Uterus (tissue), 4 donors: ENCODE measurements around the gene GGPS1. TPM values are rescaled to one million over a fixed set of nuclear protein-coding genes. Genes with fewer than 3 reads are reported as not detected.

Source experiments
- DNase-seq, 2 donors: peaks; one replicate each; pipeline ENCODE4 v3.0.0-alpha.2; 2019 to 2020
- H3K27ac ChIP-seq, 2 donors: fragments of 200-600 bp; sonication (generic); 1 replicate in 1 of 2; 2 replicates in 1 of 2; pipeline ENCODE4 v1.5.1; 2016 to 2018
- H3K27me3 ChIP-seq, 2 donors: fragments of 200-600 bp; sonication (generic); one replicate each; pipeline ENCODE4 v1.5.1; 2018 to 2019; ENCODE audit warnings: control low read depth in 1 of 2
- H3K36me3 ChIP-seq, 2 donors: fragments of 200-600 bp; sonication (generic); one replicate each; pipeline ENCODE4 v1.5.1; 2019; ENCODE audit warnings: control low read depth in 1 of 2
- H3K4me1 ChIP-seq, 2 donors: fragments of 200-600 bp; sonication (generic); one replicate each; pipeline ENCODE4 v1.5.1; 2018 to 2019; ENCODE audit warnings: control low read depth in 1 of 2
- H3K4me3 ChIP-seq, 2 donors: fragments of 200-600 bp; sonication (generic); 1 replicate in 1 of 2; 2 replicates in 1 of 2; pipeline ENCODE4 v1.5.1; 2018 to 2019; ENCODE audit warnings: mild to moderate bottlenecking in 1 of 2
- H3K9me3 ChIP-seq, 2 donors: fragments of 200-600 bp; sonication (generic); one replicate each; pipeline ENCODE4 v1.5.1; 2019; ENCODE audit warnings: control low read depth in 1 of 2
- POLR2A ChIP-seq, 2 donors: fragments of 450-650 bp; IDR thresholded peaks; one replicate each; pipeline ENCODE4 v1.6.1; 2016; ENCODE audit warnings: antibody characterized with exemption in 2 of 2, mild to moderate bottlenecking in 1 of 2, moderate library complexity in 1 of 2
- intact Hi-C: fragments of 100-400 bp; cut with DNase I; formaldehyde crosslinking; loops from one replicate; pipeline ENCODE4 v1.15.1; 2023; ENCODE audit warnings: low total_unique reads
- small RNA-seq: library from RNA; depleted of rRNA; stranded (forward); fragments of <200 nt; gene quantifications from one replicate; pipeline ENCODE3, GENCODE V24; 2016
- total RNA-seq, 4 donors: library from RNA; depleted of rRNA in 3 of 4; stranded (reverse); fragments of >200 nt in 3 of 4; gene quantifications; one replicate each; pipeline versions ENCODE4 v1.1.0 to v1.2.4, GENCODE V29; 2014 to 2023
- TF ChIP-seq, protein P1 (sequence below), 4 experiments: fragments of 200-600 bp in 2 of 4; fragments of 450-650 bp in 2 of 4; sonication (generic) in 2 of 4; IDR thresholded peaks; one replicate each; pipeline ENCODE4 v1.5.1; 2016 to 2019; ENCODE audit warnings: antibody characterized with exemption in 4 of 4, mild to moderate bottlenecking in 2 of 4, moderate library complexity in 1 of 4
- donor health status: DM: yes; HTN: yes; CAD: no.

GGPS1 gene
- total RNA-seq, 4 donors from 2014 or later, result 10.0 to 40.2 (median 25.6) TPM

DNA sequence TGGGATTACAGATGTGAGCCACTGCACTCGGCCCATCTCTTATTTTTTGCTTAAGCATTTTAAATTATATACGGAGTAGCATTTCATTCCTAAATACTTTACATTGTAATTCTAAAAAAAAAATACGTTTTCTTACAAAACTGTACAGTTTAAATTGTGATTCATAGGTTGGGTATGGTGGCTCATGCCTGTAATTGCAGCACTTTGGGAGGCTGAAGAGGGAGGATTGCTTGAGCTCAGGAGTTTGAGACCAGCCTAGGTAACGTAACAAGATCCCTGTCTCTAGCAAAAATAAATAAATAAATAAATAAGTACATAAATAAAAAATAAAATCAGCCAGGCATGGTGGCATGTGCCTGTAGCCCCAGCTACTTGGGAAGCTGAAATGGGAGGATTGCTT, 63.5 kb downstream of the GGPS1 start:
- TF ChIP-seq POLR2A (IDR thresholded peaks at IDR 0.05), result no peak
- TF ChIP-seq, protein P1, sequence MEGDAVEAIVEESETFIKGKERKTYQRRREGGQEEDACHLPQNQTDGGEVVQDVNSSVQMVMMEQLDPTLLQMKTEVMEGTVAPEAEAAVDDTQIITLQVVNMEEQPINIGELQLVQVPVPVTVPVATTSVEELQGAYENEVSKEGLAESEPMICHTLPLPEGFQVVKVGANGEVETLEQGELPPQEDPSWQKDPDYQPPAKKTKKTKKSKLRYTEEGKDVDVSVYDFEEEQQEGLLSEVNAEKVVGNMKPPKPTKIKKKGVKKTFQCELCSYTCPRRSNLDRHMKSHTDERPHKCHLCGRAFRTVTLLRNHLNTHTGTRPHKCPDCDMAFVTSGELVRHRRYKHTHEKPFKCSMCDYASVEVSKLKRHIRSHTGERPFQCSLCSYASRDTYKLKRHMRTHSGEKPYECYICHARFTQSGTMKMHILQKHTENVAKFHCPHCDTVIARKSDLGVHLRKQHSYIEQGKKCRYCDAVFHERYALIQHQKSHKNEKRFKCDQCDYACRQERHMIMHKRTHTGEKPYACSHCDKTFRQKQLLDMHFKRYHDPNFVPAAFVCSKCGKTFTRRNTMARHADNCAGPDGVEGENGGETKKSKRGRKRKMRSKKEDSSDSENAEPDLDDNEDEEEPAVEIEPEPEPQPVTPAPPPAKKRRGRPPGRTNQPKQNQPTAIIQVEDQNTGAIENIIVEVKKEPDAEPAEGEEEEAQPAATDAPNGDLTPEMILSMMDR (IDR thresholded peaks at IDR 0.05), result no peak
- intact Hi-C loops, result no loop called here

More for the DNA sequence above, 63.5 kb downstream of the GGPS1 start:
- Histone ChIP-seq H3K4me1 (no peaks in the 10 kb centered on the region), H3K27me3 (no peaks in the 10 kb centered on the region), H3K9me3 (no peaks in the 10 kb centered on the region), H3K36me3 (no peaks in the 10 kb centered on the region), H3K27ac (no peak overlapping the region), H3K4me3 (no peak overlapping the region)
- no peak for DNase-seq

Small RNA genes within 50 kb of the gene (small RNA-seq; reads per million reads assigned to genes)
- not detected for gene AL391994.1

Other genes starting within 250 kb of the GGPS1 start
- gene TOMM20, start 199.7 kb upstream of the GGPS1 start, total RNA-seq, result 100 to 1,000 TPM in 2 of 4 donors, 10 to 100 TPM in 2; 72.9 to 149 (median 110) TPM
- 100 to 1,000 TPM in 1 of 4 donors, 10 to 100 TPM in 3; 36.7 to 107 (median 56.3) TPM for gene RBM34, start 167.3 kb upstream of the GGPS1 start, total RNA-seq
- 10 to 100 TPM; 21.0 to 69.4 (median 50.4) TPM for gene ARID4B, start 391 bp upstream of the GGPS1 start, total RNA-seq
- gene TBCE, start 38.9 kb downstream of the GGPS1 start, total RNA-seq, result 10 to 100 TPM in 3 of 4 donors, 1 to 10 TPM in 1; 9.7 to 34.5 (median 19.6) TPM
- gene B3GALNT2, start 175.9 kb downstream of the GGPS1 start, total RNA-seq, result 10 to 100 TPM in 3 of 4 donors, 1 to 10 TPM in 1; 4.4 to 55.4 (median 38.6) TPM